Midbrain (tissue), 1 donor: ENCODE measurements around the gene GFM1.

Source experiments
- DNase-seq: peaks from one replicate; lab custom pipeline; 2025; lab: John Stamatoyannopoulos, UW

The GFM1 gene

DNA sequence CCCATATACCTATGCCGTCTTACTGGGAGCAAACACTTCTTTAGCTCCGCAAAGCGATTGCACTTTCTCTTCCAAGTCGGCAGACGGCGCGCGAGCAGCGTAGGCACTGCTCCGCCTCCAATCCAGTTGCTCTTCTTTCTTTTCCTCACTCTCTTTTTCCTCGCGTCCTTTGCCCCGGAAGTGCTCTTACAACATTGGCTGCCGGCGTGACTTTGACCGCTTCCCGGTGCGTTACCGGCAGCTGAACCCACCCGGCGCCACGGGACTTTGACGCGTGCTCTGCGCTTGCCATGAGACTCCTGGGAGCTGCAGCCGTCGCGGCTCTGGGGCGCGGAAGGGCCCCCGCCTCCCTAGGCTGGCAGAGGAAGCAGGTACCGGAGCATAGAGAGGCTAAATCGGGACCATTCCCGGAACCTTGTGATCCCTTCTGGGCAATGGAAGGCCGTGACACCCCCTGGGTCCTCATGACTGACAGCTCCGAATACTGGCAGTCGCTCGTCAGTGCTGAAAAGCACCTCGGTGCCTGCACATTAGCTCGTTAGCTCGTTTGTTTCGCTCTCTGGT is at the start of gene GFM1:
Gene GFM1, plus strand, starts transcription at position 183 of the 564 bp plus-strand sequence. Its CDS starts 108 bp downstream, at position 291.
- DNase-seq = peak; percentile 93

DNA sequence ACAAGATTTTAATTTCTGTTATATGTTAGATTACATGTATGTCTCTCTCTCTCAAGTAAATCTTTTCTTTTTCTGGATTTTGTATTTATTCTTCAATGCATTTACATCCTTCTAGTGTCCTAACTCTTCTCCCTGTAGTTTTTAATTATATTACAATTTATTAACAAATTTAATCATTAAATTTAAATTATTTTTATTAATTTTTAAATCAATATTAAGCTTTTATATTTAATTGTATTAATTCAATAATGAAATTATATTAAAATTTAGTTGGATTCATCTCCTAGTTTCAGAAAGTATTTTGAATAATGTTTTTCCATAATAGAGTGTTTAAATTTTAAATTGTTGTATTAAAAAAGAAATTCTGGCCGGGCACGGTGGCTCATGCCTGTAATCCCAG is 43.5 kb upstream of the GFM1 start:
- no peak for DNase-seq

DNA sequence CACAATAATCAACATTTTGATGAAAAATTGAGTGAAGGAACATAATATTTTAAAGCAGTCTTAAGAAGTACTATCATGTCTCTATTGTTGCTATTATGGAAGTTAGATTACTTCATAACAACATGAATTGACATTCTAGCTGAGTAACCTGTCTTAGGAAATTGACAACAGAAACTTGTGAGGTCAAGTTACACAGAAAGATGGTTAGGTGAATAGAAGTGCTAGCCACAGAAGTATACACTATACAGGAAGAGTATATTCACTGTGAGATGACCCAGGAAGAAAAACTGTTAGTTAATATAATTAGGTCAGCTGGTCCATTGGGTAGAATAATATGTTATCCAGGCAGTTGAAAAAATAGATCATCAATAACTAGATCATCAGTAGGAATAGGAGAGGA is 42.1 kb upstream of the GFM1 start:
- no peak for DNase-seq

DNA sequence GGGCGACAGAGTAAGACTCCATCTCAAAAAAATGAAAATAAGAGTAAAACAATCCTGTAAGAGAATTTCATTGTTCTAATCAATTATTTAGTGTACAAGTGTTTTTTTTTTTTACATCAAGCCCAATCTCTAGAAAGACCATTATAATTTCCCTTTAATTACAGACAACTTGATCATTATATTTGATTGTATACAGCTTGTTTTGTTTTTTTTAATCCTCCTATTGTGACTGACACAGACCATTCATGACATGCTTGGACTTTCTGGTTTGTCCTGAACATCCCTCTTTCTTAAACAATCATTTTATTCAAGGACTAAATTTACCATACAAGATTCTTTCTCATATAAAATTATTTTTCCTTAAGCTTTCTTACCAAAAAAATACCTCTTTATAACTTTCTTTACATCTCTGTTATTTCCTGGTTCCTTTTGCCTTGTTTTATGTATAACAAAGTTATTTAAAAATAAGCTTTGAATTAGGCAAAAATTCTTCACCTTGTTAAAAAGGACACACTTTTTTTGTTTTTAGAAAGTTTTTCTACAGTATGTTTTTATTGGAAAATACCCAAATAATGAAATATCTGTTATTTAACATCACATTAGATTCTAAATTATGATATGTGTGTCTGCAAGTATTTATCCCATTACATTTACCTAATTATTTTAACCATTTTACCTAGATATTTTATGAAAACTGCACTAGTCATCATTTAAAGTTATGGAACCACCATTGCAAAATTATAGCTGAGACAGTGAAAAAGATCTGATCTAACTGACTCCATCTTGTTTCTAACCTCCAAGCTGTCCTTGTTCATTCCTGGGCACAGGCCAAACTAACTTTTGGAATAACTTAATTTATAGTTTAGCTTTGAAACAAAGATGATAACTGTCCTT is 26.1 kb upstream of the GFM1 start:
- no peak for DNase-seq

DNA sequence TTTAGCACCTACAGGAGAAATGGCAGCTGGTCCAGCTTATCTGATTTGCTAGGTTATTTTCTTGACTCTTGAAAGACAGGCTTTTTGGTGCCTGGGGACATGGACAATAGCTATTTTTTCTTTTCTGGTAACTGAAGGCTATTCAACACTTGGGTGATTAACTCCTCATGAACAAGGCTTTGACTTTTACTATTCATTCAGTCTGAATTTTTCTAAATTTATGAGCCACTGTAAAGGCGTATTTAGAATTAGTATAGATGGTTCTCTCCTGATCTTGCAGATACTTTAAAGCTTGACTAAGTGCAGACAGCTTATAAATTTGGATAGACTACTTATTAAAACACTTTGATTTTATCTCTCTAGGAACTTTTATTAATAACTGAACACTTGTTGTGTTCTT is 18.4 kb upstream of the GFM1 start:
- DNase-seq = no peak

DNA sequence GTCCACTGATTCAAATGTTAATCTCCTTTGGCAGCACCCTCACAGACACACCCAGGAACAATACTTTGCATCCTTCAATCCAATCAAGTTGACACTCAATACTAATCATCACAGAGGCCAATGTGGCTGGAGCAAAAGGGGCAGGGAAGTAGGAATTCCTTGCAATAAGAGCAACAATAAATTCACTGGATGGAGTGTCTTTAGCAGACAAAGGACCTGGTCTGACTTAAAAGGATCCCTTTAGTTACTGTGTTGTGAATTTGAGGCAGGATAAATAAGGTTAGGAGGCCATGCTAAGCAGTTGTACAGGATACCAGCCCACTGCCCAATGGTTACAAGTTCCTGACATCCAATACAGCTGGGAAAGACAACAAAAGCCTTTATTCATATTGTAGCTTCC is 12.3 kb upstream of the GFM1 start:
- no peak for DNase-seq

DNA sequence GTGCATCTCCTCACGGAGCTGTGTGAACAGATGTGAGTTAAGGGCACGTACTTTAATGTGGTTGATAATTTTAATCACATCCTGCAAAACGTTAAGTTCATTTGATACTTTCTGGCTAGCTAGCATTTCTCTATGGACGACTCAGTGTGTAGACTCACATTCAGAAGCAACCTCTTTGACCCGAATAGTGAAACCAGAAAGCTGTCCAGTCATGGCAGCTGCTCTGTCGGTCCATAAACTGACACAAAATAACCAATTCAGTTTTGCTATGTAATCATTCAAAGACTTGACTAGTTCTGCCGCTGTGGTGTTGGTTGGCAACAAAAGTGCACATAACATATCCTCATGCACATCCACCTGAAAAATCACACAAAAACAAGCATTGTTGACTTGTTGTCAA is 3.7 kb upstream of the GFM1 start:
- no peak for DNase-seq

DNA sequence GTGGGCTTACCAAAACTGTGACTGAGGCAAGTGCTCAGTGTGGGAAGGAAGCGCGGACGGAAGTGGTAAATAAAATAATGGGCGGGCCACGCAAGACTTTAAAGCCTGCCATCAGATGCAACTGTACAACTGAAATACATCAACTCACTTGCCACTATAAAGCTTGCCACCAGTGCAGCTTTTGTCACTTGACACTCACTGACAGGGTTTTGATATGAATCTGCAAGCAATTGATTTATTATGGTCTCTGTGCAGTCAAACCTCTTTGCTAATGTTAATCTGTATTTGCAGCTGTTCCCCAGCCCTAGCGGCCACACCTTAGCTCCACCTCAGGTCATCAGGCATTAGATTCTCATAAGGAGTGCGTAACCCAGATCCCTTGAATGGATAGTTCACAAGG is 2.3 kb upstream of the GFM1 start:
- DNase-seq = no peak

DNA sequence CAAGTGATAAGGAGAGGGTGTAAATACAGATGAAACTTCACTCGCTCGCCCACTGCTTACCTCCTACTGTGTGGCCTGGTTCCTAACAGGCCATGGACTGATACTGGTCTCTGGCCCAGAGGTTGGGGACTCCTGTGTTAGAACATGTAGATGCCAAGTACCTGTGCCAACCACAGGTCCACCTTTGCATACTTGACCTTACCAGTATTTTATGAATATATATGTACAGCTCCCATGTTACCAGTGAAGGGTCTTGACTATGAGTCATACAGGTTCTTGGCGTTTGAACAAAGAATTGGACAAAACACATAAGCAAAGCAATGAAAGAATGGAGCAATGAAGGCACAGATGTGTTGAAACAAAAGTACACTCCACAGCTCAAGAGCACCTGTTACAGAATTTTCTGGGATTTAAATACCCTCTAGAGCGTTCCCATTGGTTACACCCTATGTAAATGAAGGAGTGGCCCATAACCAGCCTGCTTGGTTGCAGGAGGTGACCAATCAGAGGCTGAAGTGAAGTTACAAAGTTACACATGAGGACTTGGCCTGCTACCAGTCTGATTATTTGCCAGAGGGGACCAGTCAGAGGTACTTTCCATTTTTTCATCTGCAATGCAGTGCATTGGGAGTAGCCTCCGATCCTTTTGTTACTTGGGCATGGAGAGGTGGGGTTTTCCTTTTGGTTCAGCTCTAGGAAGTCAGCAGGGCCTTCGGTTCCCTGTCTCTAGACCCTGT is 1.7 kb upstream of the GFM1 start:
- no peak for DNase-seq

DNA sequence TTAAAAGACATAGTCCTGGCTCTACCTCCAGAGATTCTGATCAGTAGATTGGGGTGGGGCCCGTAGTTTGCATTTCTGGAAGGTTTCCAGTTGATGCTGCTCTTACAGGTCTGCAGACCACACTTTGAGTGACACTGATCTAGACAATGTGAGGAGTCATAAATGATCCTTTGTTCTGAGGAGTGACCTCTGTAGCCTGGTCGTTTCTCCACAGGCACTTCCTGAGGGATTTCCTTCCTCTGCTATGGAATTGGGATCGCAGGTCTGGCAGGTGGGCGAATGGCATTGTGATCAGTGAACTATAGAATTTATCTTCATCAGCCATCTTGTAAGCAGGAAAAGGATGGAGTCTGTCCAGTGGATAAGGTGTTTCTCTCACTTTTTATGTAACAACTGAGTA is 5.5 kb downstream of the GFM1 start:
- DNase-seq = no peak

DNA sequence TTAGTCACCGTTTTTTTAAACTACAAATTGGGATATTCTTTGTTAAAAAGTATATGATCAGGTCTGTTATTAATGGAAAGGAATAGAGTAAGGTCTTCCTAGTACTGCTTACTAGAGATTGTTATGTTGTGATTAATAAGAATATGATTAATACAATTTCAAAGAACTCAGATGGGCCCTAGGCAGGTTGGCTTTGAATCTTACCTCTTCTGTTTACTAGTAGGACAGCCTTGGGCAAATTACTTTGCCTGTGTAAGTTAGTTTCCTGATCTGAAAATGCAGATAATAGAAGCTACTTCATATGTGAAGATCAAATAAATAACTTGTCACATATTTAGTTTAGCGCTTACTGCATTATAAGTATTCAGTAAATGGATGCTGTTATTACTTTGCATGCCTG is 6.9 kb downstream of the GFM1 start:
- no peak for DNase-seq

DNA sequence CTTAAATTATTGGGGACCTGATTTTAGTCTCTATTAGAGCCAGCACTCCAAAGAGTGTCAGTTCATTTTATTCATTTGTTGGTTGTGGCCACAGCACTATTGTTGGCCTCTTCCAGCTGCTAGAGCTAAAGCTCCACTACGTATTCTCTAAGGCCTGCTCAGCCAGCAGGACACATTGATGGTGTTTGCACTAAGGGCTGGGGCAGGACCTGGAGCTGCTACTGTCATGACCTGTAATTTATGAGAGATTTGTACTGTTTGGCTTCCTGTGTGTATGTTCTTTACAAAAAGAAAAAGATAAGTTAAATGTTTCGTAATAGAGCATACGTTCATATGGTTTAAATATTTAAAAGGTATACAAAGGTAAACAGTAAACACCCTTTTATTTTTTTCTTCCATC is 8.1 kb downstream of the GFM1 start:
- no peak for DNase-seq

DNA sequence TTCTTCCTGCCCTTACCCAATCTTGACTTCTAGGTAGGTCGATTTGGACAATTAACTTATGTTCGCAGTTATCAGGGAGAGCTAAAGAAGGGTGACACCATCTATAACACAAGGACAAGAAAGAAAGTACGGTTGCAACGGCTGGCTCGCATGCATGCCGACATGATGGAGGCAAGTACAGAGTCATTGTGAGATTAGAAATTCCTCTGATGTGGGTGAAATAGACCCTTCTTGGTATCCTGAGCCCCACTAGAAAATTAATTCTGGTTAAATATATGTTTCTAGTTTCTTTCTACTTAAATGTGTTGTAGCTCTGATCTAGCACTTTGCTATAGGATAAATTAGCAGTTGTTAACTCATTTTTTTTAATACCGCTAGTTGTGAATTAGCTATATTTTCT is 14.6 kb downstream of the GFM1 start:
- no peak for DNase-seq

DNA sequence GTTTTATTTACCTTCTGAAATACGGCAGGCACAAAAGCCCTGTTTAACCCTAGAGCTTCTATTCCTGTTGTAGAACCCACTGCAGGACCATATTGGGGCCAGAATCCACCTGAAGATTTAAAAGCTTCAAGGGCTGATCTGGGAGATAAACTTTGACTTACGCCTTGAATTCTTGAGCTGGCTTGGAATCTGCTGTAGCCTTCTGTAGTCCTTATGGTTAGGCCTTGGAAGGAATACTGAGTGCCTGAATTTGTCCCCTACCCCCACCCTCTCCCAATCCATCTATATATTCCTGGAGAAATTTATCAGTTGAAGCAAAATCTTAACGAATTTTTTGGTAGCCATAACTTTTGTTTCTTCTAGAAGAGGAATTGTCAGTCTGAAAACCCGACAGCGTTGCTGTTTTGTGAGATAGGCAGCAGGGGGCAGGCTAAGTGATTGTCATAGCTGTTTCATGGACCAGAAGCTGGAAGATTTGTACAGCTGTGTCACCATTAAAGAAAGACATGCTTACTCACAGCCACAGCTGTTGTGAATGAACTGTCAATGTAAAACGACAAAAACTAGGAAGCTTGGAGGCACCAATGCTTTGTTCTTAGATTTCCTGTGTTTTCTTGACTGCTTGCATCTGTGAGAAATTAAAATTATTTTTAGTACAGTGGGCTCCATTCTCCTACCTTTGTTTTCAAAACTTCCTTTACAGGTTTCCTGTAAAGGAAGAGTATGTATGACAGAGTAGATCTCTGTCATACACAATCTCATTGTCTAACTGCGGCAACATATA is 15.3 kb downstream of the GFM1 start:
- peak; percentile 54 for DNase-seq

DNA sequence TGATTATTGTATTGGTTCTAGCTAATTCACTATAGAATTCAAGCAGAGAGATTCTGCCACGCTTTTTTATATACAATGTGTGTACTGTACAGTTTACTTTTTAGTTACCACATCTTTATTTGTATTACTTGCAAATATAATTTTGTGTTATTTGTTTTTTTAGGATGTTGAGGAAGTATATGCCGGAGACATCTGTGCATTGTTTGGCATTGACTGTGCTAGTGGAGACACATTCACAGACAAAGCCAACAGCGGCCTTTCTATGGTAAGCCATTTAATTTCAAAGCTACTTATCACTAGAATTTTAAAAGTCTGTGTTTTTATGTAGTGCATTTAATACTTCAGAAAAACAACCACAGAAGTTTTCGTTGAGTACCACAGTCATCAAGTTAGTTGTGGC is 16.4 kb downstream of the GFM1 start:
- no peak for DNase-seq

DNA sequence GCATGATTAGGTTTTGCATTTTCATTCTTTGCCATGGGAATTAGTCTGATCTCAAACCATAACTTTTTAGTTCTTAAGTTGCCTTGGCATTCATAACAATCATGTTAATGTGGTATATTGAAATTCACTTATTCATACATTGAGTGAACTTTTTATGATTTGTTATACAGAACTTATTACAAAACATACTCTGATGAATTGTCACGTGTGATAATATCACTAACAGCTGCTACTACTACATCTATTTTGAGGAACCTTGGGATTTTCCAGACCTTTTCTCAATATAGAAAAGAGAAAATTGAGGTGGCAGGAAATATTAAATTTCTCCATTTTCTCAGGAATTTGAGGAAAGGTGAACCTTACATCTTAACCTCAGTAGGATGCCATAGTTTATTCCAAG is 18.9 kb downstream of the GFM1 start:
- no peak for DNase-seq

DNA sequence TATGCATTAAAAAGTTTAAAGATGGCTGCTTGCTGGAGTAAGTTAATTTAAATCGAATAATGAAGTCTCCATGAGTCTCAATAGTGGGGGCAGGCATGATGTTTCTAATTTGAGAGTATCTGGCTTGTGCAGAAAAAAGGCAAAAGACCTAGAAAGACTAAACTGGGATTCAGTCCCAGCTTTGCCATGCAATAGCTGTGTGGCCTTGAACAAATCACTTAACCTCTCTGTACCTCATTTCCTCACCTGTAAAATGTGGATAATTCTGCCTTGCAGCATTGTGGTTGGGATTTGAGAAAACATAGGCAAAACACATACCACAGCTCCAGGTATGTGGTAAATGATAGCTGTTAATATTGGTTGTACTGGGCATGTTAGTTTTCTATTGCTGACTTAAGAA is 19.5 kb downstream of the GFM1 start:
- DNase-seq = no peak

DNA sequence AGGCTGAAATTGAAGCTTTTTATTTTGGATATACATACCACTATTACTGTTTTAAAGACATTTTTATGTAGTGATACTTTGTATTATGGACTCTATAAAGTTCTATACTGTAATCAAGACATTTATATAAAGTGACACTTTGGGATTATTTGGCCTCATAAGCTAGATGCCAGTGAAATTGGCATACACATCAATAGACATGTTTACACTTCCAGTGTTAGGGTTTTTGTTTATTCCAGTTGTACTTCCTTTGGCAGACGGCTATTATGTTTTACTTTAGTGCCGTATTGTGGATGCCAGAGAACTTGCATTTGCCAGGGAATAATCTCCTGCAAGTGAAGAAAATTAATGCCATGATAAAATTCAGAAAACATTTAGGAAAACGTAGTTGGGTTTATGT is 22.1 kb downstream of the GFM1 start:
- DNase-seq = no peak

DNA sequence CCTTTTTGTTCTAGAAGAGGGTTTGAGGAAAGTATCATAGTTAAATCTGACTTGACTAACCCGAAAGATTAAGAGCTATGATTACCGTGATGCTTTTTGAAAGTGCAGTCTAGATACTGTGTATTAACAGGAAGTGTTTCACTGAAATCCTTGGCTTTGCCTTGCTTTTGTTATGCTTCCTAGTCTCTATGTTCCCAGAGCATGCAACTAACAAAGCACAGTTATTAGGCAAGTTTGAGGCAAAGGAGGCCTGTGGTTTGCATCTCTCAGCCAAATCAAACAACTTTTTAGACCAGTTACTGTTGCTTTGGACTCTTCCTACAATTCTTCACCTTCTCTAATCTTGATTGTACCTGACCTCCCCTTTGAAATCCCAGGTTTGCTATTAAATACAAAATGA is 24.2 kb downstream of the GFM1 start:
- no peak for DNase-seq

DNA sequence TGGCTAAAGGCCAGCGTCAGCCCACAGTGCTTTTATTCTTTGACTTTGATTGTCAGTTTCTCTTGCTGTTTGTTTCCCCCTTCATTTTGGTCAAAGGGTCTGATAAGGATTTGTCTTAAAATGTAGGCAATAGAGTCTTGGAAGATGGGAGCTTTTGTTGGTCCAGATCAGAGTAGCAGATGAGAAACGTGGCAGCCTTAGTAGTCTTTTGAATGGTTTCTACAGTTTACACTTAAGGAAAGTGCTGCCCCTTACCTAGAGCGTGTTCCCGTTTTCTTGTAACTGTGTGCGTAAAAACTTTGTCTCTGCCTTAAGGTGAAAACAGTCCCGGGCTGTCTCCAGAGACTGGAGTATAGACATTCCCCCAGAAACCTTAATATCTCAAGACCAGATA is 27.5 kb downstream of the GFM1 start:
- DNase-seq = no peak

DNA sequence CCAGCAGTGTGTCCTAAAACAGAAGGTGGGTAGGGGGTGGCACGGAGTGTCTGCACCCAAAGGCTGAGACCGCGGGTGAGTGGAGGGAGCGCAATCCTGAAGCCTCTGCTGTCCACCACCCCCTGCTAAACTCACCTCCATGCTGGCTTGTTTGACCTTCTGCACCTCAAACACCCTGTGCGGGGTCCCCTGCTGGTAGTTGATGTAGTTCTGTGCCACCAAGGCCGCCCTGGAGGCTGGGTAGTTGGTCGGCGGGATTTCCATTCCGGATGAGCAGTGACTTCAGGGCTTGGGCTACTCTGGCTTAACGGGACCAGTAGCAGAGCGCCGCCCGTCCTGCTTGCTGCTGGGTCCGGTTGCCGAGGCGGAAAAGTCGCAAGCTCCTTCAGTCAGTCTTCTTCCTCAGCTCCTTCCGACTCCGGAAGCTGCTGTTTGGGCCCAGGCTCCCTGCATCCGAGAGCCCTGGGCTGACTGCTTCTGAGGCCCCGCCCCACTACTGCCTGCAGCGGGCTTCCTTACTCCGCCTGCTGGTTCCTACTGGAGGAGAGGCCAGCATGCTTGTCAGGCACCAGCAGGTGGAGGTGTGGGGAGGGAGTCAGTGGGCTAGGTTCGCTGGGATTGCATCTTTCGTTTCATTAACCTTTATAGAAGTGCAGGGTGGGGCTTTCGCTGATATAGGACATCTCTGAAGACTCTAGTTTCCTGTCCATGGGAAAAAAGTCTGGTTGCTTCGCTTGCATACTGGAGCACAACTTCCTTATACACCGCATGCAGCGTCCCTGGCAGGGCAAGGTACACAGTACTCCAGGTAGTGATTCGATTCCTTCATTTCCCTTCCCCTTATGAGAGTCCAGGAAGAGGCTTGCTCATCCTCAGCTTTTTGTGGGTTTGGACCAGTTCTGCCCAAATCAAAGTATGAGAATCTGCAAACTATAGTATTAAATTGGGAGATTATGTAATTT is 28.2 kb downstream of the GFM1 start, which contains the start of gene LXN:
Gene LXN, minus strand, starts transcription at position 434 of the 962 bp plus-strand sequence. Its CDS starts 170 bp downstream, at position 264.
- DNase-seq = peak; percentile 17
